GM10266 (cell line): Measurements from ENCODE around the gene SCAMP5.

Experiments used
- DNase-seq: peaks from one replicate; pipeline ENCODE4 v3.0.0; 2012; ENCODE audit errors: extremely low spot score
- TF ChIP-seq, protein P1 (sequence below): IDR thresholded peaks from 2 replicates; pipeline ENCODE4 v1.5.1; 2012; ENCODE audit warnings: mild to moderate bottlenecking, low read depth; ENCODE audit not compliant: control insufficient read depth, insufficient read depth; ENCODE audit errors: missing control alignments

The SCAMP5 gene

DNA sequence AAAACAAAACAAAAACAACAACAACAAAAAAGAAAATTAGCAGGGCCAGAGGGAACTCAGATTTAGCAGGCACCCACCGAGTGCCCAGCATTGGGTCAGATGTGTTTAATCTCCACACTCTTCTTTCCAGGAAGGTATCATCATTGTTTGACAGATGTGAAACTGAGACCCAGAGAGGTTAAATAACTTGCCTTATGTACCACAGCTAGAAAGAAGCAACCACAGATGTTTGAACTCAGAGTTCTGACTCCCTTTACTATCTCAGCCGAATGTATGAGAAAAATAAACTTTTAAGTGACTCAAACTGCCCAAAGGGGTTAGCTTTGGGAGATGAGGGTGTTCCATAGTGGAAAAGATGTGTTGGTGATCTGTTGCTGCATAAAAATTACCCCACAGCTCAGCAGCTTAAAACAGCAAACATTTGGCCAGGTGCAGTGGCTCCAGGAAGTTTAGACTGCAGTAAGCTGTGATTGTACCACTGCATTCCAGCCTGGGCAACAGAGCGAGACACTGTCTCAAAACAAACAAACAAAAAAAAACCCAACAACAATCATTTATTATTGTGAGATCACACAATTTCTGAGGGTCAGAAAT is 34.3 kb upstream of the SCAMP5 start:
- TF ChIP-seq, protein P1, sequence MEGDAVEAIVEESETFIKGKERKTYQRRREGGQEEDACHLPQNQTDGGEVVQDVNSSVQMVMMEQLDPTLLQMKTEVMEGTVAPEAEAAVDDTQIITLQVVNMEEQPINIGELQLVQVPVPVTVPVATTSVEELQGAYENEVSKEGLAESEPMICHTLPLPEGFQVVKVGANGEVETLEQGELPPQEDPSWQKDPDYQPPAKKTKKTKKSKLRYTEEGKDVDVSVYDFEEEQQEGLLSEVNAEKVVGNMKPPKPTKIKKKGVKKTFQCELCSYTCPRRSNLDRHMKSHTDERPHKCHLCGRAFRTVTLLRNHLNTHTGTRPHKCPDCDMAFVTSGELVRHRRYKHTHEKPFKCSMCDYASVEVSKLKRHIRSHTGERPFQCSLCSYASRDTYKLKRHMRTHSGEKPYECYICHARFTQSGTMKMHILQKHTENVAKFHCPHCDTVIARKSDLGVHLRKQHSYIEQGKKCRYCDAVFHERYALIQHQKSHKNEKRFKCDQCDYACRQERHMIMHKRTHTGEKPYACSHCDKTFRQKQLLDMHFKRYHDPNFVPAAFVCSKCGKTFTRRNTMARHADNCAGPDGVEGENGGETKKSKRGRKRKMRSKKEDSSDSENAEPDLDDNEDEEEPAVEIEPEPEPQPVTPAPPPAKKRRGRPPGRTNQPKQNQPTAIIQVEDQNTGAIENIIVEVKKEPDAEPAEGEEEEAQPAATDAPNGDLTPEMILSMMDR: no peak

DNA sequence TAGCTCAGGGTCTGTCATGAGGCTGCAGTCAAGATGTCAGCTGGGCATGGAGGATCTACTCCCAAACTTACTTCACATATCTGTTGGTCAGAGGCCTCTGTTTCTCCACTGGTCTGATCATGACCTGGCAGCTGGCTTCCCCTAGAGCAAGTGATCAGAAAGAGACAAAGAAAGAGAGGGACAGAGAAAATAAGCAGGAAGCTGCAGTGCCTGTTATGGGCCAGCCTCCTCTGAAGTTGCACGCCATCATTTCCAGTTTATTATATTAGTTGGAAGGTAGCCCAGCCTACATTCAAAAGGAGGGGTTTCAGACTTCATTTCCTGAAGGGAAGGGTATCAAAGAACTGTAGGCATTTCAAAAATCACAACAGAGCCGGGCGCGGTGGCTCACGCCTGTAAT is 33.7 kb upstream of the SCAMP5 start:
- TF ChIP-seq, protein P1: no peak
- no peak for DNase-seq

More for the DNA sequence above, 34.3 kb upstream of the SCAMP5 start:
- no peak for DNase-seq

DNA sequence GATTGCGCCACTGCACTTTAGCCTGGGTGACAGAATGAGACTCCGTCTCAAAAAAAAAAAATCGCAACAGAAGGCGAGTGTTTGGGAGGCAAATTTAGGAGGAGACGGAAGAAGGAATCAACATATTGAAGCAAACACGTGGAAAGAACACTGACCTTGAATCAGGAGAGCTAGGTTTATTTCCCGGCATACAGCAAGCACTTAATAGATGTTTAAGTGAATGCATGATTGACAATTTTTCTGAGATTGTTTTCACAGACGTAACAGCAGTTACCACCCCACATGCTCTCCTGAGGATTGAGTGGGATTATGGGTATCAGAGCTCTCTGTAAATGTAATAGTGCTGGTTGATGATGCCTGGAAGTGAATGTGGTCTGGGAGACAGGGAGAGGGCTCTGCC is 33.1 kb upstream of the SCAMP5 start:
- DNase-seq: no peak
- TF ChIP-seq, protein P1: no peak

DNA sequence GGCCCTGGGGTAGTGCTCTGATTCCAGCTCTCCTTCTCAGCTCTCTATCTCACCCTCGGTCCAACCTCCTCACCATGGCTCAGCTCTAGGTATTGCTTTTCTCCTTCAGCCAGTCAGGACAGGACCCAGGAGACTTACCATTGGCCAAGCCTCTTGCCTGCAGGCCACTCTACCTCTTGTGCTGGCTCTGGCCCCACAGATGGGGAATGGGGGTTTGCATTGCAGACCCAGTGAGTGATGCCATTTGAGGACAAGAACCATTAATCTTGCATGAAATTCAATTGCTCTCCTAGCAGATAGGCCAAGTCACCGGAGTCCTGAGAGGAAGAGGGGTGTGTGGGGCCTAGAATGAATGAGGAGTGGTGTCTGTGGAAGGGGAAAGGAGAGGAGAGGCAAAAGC is 32.7 kb upstream of the SCAMP5 start:
- no peak for DNase-seq
- TF ChIP-seq, protein P1: no peak

DNA sequence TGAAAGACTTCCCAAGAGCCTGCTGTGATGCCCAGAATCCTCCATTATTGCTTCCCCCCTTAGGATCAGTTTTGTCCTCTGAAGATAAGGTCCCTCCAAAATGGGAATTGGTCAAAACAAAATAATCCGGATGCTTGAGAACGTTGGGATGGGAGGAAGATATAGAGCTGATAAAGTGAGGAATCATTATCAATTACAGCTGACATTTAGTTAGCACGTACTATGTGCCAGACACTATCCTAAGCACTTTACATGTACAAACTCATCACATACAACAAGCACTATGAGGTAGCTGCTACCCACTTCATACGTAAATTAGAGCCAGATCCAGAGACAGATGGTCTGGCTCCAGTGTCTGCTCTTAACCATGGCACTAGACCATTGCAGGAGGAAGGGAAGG is 32.1 kb upstream of the SCAMP5 start:
- DNase-seq: no peak
- TF ChIP-seq, protein P1: no peak

DNA sequence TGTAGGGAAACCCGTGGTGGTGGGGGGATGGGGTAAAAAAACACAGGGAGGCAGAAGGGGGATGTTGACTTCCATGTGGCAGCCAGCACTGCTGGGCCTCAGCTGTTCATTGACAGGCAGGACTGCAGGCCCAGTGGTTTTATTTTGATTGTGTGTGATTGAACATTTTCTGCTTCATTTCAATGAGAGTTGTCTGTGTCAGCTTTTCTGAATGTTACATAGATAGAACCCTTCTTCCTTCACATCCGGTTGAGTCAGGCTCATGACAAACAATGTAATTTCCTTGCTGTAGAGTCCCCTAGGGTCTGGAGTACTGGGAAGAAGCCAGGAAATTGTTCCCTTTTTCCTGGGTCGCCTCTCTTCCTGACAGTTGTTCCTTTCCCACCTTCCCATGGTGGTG is 30.6 kb upstream of the SCAMP5 start:
- no peak for DNase-seq

DNA sequence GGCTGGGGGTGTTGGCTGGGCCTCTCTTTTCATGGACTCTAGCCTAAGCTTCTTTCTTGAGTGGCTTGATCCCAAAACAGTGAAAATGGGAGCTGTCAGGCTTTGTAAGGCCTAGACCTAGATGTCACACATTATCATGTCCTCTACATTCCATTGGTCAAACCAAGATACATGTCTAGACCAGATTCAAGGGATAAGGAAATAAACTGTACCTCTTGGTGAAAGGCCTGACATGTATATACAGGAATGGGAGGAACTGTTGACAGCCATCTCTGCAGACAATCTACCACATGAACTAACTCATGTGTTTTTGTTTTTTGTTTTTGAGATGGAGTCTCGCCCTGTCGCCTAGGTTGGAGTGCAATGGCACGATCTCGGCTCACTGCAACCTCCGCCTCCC is 27.7 kb upstream of the SCAMP5 start:
- DNase-seq: no peak
- TF ChIP-seq, protein P1: no peak

More for the DNA sequence above, 30.6 kb upstream of the SCAMP5 start:
- TF ChIP-seq, protein P1: no peak
